ENCODE data around the gene SPINK7.

The SPINK7 gene

DNA sequence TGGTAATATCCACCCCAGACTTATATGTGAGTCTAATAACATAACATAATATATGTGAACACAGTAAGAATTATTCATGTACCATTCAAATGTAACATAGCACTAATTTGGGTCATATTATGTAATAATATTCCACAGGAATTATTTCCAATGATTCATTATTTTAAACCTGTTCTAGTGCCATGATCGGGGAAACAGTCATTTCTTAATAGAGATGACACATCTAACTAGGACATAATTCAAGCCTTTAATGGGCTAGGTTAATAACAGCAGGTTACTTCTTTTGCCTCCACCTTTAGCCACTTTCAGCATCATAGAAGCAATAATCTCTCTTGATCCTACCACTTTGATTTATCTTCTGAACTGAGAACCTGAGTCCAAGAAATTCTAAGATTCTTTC, 35.5 kb downstream of the SPINK7 start:
- no peak for DNase-seq

- no peak for DNase-seq
These were observed 40.5 kb downstream of the SPINK7 start for GRCh38 chr5:148352696-148353095.

- DNase-seq: no peak
These were observed 41.4 kb downstream of the SPINK7 start for GRCh38 chr5:148353634-148354033.

DNA sequence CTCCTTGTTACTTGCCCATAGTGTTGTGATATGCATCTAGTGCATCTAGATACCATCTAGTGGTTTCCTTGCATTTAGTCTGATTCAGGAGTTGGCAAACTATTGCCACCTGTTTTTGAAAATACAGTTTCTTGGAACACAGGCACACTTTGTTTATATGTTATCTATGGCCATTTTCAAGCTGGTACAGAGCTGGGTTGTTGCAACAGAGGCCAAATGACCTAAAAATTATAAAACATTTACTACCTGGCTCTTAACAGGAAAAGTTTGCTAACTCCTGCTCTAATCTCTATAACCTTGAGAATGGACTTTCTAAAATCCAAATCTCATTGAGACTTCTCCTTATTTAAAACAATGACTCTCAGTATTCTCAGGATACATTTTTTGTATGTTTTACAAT, 52.1 kb downstream of the SPINK7 start:
- no peak for DNase-seq
